Globus pallidus (tissue), 1 donor: ENCODE results near the gene FRAS1.
"Not testable (repeated sequence)": the region's sequence is repeated elsewhere in the genome, so short reads cannot be mapped to it uniquely, and the experiment has no call there.

Experiments
- DNase-seq: peaks from one replicate; pipeline ENCODE4 v3.0.0-alpha.2; 2015; ENCODE audit warnings: low spot score

FRAS1 gene

DNA sequence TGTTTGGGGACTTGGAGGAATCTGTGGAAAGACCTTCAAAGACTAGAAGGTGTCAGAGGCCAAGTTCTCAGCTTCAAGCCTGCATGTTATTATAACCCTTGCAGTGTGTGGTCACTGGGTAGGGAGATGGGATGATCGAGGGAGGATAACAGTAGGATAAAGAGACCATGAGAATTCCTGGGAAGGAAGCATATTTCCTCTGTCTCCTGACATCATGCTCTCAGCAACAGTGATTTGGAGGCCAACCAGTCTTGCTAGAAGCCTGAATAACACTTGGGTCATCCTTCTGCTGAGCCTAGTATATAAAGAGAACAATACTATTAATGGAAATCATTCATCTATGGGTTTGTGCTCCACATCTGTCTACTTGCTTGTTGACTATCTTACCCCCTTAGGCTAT, 453.6 kb downstream of the FRAS1 start:
- no peak for DNase-seq

DNA sequence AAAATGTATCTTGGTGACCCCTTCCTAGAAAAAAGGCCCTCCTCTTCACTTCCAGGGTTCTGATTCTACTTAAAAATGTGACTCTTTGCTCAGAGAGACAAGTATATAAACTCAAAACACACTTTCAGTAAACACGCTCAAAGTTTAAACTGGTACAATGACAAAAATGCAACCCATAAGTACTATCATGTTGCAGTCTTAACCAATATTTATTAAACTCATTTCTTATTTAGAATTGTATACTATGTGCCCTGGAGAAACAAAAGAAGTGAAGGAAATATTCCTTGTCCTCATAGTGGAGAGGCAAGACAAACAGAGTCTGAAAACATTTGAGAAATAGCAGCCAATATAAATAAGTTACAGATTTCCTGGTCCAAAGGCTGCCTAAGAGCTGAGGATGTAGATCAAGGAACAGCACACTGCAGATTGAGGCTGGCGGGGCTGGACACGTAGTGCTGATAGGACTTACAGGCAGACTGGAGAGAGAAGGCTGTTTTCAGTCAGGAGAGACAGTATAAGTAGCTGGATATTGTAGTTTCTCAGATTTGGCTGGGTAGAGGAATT, 455.3 kb downstream of the FRAS1 start:
- no peak for DNase-seq

DNA sequence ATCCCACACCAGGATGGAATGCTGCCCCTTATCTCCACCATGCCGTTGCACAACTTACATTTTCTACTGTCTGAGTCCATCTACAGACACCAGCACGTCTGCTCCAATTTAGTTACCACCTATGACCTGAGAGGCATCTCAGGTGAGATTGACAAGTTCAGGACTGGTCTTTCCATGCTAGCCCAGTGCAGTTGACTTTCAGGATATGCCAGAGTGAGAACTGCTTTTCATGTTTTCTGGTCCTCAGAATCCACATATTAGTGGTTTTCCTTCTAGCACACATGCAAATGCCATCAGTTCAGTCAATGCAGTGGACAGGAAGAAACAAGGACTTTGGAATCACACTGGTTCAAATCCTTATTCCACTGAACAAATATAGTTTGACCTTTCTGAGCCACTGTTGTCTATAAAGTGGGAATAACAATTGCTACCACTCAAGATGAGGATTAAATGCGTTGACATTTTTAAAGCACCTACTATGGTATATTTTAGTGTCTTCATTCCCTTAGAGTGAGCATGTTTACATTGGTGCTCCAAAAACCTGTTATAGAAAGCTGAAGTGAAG, 456.4 kb downstream of the FRAS1 start:
- no peak for DNase-seq

DNA sequence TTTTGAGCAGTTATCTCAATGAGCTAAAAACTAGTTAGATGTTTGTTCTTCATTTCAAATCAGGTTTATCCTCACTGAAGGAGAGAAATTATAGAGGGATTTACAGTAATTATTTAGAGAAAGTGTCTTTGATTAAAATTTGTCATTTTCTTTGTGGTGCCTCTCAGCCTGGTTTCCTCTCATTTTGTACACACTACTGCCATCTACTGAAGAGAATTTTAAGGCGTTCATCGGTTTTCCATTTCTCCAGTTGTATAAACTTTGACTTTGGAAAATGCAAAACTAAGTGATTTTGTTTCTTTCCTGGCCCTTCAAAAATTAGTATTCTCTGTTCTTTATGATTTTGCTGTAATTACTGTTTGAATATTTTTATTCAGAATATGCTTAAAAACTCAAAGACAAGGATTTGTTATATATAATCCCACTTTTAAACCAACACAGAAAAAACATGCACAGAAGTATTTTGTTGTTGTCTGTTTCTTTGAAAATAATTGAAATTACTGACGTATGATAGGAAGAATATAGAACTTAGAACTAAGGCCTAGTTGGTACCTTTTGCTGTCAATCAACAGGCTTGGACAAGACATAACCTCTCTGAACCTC, 460.0 kb downstream of the FRAS1 start:
- peak; percentile 16 for DNase-seq

DNA sequence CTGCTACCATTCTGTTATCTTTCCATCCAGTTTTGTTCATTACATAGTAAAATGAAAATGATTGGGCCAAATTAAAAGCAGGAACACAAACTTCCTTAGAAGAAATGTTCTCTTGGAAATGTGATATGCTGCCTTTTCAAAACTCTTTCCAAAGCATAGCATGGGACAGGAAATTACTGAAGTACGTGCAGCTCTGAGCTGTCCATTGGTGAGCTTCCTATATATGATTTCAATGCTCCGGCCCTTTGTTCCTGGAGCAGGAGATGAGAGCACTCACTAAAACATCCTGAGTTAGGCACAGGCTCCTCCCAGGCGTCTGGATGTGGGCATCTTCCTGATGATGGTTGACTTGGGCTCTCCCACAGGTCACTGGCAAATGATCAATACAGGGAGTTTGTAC, 461.4 kb downstream of the FRAS1 start:
- DNase-seq = no peak

DNA sequence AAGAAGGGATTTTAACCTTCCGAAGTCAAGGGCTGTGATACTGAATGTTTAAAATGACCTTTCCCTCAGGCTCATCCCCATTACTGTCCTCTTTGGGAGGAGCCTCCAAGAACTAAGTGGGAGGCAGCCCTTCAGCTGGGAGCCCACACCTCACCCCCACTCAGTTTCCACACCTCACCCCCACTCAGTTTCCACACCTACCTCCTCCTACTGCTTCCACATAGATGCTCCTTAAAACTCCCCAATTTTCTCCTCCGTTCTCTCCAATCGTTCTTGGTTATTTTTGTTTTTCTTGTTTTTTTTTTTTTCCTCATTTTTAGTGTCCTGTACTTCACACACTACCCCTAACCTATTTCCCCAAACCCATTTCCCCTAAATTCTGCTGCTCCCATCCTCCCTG, 462.8 kb downstream of the FRAS1 start:
- no peak for DNase-seq

DNA sequence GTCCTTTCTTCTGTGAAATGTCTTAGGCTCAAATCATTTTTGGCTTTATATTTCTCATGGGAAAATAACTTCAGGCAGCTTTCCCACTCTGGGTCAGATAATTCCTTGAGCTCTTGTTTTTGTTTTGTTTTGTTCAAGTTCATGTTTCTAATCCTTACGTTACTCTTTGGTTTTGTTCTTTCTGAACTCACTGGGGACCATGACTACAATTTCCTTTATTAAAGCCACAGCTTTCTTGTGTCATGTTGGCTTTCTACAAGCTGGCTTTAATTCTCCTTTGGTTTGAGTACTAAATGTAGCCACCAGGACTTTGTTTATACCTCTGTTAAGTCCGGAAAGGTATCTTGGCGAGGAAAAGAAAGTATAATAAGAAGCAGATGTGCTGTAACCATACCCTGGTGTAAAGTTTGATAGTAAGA, 463.7 kb downstream of the FRAS1 start:
- DNase-seq = no peak

DNA sequence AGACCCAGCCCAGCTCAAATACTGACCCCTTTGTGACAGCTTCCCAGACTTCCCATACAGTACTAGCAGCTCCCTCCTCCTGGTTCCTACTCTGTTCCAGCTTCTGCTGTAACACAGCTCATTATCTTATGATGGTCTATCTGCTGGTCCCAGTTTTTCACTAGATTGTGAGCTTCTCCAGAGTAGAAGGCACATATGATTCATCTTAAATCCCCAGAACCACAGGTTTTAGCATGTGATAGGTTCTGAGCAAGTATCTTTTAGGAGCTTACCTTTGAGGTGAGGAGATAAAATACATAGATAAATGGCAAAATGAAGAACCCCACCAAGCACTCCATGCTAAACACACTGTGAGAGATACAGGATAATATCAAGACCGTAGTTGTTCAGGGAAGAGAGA, 466.9 kb downstream of the FRAS1 start:
- no peak for DNase-seq

DNA sequence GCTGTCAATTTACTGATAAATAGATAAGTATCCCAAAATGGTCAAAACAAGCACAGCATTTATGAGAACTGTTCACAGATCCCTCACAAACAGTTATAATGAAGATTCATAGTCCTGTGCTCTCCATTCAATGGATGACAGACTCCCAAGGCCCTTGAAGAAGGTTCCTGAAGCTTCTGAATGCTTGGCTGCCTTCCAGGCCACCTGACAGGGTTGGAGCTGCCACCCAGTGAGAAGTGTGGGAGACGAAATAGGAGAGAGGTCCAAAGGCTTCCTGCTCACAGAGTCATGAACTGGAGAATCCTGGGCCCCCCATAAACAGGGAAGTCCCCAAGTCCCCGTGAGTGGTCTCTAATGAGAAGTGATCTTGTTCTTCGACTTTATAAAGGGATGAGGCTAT, 468.4 kb downstream of the FRAS1 start:
- no peak for DNase-seq

DNA sequence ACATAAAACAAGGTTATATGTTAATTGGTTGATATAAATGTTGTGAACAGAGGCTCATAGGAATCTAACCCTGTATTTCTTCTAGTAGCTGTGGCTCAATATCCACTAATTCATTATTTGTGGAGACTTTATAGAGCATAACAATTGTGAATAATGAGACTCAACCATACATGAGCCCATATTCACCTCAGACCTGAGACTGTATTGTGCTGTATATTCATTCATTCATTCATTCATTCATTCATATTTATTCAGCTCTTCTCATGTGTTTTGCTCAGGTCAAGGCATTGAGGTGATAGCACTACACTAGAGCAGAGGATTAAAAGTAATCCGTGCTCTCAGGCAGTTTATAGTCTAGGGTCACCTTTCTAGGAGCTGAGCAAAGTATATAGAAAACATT, 470.0 kb downstream of the FRAS1 start:
- DNase-seq = no peak

DNA sequence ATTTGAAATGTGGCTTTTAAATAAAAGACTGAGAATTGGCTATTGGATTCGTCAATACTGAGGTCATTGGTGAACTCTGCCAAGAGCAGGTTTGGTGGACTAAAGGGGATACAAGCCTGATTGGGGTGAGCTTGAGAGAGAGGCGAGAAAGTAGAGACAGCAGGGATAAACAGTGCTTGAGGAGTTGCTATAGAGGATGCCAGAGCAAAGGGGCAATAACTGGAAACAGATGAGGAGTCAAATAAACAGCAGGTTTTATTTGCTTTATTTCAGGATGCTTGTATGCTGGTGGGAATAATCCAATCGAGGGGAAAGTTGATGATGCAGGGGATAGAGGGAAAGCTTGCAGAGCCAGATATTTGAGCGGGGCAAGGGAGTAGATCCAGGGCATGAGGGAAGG, 470.4 kb downstream of the FRAS1 start:
- DNase-seq = no peak

DNA sequence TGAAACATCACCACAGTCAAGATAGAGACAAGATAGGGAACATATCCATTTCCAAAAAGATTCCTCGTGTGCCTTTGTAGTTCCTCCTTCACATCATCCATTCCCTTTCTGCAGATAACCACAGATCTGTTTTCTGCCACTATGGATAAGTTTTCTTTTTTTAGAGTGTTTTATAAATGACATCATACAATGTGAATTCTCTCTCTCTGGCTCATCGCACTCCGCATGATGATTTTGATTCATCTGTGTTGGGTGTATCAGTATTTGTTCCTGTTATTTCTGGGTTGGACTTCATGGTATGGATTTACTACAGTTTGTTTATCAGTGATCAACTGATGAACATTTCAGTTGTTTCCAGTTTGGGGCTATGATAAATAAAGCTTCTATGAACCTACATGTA, 471.2 kb downstream of the FRAS1 start:
- DNase-seq = no peak

DNA sequence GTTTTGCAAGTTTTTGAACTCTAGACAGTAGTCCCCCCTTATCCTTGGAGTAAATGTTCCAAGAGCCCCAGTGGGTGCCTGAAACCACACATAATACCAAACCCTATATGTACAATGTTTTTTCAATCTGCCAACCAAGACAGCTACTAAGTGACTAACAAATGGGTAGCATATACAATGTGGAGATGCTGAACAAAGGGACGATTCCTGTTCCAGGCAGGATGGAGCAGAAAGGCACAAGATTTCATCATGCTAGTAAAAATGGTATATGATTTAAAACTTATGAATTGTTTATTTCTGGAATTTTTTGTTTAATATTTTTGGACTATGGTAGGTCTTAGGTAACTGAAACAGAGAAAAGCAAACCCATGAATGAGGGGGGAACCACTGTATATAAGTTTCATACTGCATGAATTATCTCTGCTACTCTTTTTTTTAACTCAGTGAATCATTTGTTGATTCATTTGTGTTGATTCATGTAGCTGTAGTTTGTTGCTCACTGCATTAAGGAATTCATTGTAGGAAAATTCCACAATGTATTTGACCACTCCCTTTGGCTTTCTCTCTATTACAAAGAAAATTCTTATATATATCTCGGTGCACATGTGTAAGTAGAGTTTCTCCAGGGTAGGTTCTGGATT, 472.6 kb downstream of the FRAS1 start:
- no peak for DNase-seq

DNA sequence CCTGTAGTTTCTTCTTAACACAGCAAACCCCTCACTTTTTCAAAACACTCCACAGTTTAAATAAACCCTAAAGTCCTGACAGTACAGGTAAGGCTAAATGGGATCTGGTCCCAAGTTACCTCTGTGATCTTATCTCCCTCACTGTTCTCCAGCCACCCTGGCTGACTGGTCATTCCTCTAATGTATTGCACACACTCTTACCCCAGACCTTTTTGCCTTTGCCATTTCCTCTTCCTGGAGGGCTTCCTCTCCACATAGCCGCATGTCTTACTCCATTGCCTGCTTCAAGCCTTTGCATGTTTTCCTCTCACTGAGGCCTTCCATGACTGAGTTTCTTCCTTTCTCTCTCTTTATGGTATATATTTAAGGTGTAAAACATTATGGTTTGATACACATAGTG, 474.9 kb downstream of the FRAS1 start:
- DNase-seq = no peak

DNA sequence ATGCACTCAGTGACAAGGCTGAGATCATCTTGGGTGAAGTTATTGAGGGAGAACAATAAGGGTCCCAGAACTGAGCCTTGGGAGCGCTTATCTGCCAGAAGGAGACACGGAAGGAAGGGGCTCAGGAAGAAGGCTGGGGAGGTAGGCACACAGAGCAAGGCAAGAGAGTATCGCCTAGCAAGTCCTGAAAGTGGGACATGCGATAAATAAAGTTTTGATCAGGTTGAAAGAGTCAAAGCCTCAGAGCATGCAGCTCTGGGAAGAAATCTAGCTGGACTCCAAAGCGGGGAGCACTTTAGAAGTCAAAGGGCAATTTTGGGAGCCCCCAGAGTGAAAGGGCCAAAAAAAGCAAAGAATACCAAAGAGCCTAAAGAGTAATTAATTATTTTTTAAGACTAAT, 476.7 kb downstream of the FRAS1 start:
- DNase-seq = no peak

DNA sequence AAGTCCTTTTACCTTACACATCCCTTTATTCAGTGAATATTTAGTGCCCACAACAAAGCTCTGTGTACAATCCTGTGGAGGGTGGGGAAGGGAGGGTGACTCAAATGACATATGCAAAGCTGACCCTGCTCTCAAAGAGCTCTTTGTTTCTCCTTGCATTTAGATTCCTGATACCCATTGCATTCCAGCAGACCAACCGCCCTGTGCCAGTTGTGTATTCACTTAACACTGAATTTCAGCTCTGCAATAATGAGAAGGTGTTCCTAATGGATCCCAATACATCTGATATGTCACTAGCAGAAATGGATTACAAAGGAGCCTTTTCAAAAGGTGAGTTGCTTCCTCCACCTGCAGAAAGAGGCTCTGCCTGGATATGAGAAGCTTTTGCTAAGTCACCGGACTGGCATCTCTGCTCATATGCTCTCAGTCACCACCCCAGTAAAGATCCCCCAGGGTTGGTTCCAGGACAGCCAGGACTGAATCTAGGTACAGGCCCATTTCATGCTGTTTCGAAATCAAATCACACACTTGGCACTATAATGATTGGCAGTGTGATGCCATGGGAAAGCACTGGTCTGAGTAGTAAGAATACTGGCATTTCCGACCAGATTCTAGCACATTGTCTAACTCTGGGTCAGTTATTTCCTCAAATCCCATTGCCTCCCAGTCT, 477.3 kb downstream of the FRAS1 start:
- peak; percentile 31 for DNase-seq

DNA sequence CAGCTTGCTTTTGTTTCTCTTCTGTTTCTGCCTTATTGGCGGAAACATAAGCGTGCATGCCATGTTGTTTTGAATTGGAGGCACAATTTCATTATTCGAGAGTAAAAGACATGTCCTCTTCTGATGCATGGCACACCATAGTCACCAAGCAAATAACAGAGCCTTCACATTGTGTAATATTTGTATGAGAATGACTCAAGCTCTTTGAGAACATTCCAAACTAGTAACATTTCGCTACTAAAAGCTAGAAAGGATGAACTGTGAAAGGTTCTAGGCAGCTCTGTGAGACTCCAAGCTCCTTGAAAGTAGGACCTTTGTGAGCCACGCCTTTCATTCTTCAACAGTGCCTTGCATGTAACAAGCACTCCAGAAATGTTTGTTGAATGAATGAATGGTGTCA, 485.2 kb downstream of the FRAS1 start:
- no peak for DNase-seq

DNA sequence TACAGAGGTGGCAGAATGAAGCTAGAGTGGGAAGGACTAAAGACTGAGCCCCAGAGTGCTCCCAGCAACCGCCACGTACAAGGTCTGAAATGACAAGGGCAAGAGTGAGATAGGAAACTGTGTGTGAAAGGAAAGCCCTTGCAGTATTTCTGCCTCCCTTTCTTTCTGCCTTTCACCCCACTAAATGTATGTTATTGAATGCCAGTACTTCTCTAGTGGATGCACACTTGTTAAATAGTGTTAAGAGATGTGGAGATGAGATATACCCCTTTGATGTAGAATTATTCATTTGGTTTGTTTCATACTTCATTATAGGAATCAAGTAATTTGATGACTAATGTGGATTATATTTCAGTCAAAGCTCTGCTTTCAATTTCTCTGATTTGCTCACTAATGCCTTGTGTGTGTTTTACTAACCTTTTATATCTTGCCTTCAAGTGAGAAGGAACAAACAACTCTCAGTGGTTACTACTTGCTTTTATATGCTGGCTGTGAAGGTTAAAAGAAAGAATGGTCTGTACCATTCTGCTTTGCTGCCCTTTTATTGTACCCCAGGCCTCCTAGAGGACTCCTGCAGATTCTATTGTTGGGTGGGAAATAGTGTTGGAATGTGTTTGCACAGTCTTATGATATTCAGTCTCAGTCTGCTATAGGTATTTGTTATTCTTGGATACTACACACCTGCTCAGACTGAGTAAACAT, 486.5 kb downstream of the FRAS1 start:
- no peak for DNase-seq

DNA sequence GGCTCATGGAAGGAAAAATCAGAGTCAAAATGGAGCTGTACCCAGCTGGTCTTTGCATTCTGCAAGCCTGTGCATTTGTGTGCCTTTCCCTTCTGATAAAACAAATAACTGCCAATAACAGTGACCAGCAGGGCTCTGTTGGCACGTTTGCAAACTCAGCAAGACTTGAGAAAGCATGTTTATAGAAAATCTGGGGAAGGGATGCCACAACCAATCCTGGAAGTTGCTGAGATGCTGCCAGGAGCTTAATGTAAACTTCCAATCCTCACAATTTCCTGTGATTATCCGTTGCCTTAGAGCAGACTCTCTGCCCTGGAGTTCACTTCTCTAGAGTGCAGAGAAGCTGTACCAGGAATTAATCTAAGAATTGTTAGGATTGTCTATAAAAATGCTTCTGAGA, 487.6 kb downstream of the FRAS1 start:
- no peak for DNase-seq

DNA sequence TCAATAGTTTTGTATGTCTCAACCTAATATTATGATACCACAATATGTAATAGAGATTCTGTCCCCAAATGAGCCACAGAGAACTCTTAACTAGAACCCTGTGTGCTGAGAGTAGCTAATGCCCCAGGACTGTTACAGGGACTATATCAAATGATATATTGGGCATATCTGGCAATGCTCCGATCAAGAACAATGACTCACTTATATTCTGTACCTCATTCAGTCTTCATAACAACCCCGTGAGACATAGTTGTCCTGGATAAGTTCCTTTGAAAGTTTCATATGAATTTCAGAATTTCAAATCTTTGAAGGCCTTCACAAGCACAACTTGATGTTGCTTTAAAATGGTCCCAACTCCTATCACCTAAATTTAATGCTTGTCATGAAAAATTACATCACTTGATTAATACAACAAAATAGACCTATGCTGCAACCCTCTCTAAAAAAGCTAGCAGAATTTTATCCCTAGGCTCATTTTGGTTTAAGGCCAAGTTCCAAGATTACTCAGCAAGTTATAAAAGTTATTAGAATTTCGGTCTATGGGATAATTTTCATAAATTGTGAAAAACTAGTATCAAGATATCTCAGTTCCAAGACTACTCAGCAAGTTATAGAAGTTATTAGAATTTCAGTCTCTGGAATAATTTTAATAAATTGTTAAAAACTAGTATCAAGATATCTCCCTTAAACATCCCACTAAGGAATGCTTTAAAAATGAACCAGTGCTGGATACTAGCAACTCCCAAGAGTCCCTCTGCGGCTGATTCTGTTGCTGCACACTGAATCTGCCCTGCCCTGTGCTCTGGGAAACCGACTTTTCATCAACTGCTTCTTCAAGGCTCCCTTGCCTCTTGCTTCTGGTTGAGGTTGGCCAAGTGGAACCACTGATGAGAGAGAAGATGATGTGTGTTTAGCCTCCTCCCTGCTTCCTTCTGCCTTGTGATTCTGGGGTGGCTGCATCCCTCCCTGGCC, 488.4 kb downstream of the FRAS1 start:
- no peak for DNase-seq

DNA sequence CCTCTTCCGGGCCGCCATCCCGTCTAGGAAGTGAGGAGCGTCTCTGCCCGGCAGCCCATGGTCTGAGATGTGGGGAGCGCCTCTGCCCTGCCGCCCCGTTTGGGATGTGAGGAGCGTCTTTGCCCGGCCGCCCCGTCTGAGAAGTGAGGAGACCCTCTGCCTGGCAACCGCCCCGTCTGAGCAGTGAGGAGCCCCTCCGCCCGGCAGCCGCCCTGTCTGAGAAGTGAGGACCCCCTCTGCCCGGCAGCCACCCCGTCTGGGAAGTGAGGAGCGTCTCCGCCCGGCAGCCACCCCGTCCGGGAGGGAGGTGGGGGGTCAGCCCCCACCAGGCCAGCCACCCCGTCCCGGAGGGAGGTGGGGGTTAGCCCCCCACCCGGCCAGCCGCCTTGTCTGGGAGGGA, 490.8 kb downstream of the FRAS1 start:
- DNase-seq = not testable (repeated sequence)
